Ureter (tissue), 1 donor: ENCODE results near the gene DRC3. TPM values are rescaled to one million over a fixed set of nuclear protein-coding genes. Genes with fewer than 3 reads are reported as not detected.
"Not testable (repeated sequence)": the region's sequence is repeated elsewhere in the genome, so short reads cannot be mapped to it uniquely, and the experiment has no call there.

Experiments used
- DNase-seq: peaks from one replicate; pipeline ENCODE4 v3.0.0-alpha.2; 2020; ENCODE audit warnings: low spot score
- total RNA-seq: library from RNA; stranded (reverse); gene quantifications from one replicate; pipeline ENCODE4 v1.2.4, GENCODE V29; 2023
- donor health status: DM: yes; HTN: yes; CAD: no.

DRC3 gene, protein sequence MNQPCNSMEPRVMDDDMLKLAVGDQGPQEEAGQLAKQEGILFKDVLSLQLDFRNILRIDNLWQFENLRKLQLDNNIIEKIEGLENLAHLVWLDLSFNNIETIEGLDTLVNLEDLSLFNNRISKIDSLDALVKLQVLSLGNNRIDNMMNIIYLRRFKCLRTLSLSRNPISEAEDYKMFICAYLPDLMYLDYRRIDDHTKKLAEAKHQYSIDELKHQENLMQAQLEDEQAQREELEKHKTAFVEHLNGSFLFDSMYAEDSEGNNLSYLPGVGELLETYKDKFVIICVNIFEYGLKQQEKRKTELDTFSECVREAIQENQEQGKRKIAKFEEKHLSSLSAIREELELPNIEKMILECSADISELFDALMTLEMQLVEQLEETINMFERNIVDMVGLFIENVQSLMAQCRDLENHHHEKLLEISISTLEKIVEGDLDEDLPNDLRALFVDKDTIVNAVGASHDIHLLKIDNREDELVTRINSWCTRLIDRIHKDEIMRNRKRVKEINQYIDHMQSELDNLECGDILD
- 2.0 TPM for total RNA-seq

DNA sequence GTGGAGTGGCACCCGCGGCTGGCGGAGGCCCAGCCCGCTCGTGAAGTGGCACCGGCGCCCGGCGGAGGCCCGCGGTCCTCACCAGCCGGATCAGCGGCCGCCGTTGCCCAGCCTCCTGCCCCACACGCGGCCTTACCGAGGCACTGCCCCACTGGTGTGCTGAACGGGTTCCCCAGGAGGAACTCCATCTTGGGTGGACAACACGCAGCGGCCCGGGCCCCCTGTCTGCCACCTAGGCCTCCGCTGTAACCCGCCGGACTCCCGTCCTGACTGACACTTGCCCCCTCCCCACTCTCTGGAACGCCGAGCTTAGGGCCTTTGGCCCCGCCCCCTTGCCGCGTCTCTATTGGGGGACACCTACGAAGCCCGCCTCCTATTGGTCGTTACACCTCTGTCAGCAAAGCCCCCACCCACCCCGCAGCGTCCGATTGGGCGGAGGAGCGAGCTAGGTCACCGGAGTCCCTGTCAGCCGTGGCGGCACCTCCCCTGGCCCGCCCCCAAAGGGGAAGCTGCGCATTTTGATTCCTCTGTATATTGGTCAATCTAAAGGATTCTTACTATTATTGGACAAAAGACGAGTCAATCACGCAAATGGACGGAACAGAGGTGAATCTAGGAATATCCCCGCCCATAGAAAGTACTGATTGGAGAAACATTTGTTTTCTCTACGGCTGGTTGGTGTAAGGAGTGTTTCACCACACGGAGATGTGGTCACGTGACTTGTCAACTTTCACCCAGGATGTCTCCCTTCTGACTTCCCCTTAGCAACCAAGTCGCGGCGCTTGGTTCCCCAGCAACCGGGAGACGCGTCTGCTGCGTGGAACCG lies at the start of gene DRC3, which contains the start of gene TOM1L2:
TSS of gene DRC3 (plus strand) at position 737 of the 826 bp plus-strand sequence. CDS start 4,737 bp downstream, outside the sequence.
TSS of gene TOM1L2 (minus strand) at position 275 of the 826 bp plus-strand sequence. CDS start at position 188, 87 bp downstream.
- DNase-seq: peak; percentile 100

DNA sequence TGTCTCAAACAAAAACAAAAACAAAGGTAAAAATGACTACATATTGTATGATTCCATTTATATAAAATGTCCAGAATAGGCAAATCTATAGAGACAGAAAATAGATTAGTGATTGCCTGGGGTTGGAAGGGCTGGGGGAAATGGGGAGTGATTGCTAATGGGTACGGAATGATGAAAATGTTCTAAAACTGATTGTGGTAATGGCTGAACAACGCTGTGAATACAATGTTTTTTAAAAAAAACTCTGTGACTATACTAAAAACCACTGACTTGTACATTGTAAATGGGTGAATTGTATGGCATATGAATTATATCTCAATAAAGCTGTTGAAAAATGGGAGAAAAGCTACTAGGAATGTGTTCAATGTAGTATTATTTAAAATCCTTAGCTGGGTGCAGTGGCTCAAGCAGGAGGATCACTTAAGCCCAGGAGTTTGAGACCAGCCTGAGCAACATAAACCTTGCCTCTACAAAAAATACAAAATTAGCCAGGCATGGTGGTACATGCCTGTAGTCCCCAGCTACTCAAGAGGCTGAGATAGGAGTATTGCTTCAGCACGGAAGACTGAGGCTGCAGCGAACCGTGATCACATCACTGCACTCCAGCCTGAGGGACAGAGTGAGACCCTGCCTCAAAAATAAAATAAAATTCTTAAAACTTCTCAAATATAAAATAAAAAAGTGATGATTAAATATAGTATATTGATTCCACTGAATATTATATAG lies 48.4 kb upstream of the DRC3 start:
- no peak for DNase-seq

DNA sequence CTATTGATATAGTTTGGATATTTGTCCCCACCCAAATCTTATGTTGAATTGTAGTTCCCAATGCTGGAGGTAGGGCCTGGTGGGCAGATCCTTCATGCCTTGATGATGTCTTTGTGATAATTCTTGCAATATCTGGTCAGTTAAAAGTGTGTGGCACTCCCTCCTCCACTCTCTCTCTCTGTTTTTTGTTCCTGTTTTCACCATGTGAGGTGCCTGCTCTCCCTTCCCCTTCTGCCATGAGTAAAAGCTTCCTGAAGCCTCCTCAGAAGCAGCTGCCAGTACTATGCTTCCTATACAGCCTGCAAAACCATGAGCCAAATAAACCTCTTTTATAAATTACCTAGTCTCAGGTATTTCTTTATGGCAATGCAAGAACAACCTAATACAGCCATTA lies 47.8 kb upstream of the DRC3 start:
- DNase-seq: no peak

DNA sequence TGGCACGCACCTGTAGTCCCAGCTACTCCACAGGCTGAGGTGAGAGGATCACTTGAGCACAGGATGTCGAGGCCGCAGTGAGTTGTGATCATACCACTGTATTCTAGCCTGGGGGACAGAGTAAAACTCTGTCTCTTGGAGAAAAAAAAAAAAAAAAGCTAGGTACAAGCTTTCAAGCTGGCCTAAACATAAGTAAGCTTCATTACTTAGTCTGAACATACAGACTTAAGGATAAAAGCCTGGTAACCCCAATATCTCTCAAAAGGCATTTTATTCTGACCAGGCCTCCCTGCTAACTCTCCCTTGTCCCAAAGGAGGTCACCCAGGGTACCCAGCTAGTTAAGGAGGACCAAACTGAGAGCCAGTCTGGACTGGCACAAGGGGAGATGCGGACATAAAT lies 46.6 kb upstream of the DRC3 start:
- DNase-seq: no peak

DNA sequence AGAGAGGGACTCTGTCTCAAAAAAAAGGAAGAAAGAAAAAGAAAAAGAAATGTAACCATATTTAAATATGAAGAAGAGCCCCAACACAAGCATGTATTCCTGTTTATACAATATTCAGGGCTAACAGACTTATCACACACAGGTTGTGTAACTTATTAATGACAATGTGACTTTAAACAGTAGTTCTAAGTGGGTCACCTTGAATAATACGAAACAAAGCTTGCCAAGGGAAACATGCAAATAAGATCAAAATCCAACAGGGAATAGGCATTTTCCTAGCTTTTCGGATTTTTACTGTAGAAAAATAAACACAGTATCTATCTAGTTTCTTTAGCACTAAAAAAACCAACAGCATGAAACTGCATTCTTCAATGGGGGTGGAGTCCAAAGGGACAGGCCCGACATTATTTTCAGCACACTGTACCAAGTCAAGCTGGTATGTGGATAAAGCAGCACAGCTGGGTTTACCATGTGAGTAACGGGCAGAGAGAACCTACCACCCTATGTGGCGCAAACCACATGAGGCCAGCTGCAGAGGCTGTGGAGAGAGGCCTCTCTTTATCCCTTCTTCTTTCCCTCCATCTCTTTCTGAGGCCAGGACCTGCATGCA lies 45.7 kb upstream of the DRC3 start:
- no peak for DNase-seq

DNA sequence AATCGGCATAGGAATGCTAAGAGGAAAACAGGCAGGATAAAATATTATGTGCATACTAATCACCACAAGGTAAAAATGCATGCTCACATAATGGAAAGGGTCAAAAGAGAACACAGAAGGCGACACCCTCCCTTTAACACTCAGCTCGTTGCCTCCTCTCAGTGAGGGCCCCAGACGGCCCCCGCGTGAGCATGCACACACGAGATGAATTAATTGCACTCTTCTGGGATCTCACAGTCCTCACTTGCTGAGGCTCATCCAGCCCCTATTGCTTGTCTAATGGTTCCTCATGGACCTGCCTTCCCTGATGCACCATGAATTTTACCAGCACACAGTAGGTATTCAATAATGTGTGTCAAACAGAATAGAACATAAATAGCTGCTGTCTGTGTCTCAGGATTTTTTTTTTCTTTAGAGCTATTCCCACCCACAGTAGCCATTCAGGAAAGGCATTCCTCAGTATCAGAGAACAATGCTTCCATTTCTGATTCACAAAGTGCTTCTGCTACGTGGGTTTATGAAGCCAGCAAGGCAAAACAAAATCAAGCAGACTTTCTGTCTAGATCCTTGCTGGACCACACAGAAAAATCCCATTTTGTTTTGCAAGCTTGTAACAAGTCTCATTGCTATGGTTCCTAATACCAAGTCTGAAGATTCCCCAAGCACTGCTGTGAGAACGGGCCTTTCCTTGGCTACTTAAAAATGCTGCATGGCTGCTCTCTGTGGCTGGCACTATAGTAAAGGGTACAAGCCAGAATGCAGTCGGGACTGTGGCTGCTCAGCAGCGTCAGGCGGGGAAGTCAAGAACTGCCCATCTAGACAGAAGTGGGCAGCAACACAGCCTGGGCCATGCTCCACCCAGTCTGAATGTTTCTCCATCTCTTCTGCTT lies 44.0 kb upstream of the DRC3 start:
- DNase-seq: no peak

DNA sequence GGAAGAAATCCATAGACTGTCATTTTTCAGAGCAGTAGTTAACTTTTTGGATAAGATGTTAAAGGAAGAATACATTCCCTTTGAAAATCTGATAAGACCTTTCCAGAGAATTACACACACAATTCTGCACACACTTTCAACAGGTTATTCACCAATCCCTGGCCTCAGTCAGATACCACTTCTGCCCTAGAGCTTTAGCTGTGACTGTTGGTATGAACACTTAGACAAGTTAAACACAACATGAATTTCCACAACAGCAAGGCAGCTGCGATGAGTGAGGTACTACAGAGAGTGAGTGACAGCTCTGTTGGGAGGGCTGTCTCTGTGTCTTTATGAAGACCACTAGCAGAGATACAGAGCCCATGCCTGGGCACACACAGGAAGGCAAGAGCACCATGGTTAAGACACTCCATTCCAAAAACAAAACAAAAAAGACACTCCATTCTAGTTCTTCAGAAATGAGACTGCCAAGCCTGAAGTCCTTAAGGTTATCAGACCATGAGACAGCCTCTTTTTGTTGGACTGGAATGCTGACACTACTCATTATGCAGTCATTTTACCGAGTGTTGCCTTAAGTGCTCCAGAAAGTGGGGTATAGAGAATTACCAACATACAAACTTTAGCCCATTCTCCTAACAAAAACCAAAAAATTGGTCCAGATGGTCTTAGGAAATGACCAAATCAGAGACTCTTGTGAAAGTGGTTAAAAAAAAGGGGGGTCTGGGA lies 42.8 kb upstream of the DRC3 start:
- no peak for DNase-seq

DNA sequence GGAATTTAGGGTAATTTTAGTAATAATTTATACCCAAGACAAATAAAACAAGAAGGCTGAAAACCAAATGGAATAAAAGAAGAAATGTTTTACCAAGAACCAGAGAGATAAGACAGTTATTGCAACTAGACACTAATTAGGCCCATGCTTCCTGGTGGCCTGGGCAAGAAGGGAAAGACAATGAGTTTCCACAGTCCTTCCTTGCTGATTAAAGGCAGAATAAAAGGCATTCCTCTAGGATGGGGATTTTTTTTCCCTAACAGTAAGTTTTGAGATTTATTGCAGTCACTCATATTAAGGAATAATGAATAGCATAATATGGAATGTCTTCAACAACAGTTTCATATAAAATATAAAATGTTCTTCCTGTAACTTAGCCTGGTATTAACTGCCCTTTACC lies 42.0 kb upstream of the DRC3 start:
- no peak for DNase-seq

DNA sequence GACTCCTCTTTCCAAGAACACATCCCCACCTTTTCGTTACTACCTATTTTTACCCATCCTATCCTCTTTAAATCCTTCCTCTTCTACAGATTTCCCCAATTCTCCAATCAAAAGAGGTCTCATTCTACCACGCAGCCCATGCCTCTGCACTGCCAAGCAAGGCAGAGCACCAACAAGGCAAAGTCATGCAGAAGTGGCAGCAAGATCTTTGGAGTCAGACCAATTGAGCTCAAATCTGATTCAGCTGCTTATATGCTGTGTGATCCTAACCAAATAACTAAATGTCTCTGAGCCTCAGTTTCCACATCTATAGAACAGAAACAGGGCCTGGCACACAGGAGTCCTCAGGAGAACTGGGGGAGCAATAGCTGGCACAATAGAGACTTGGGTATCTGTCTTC lies 41.5 kb upstream of the DRC3 start:
- no peak for DNase-seq

DNA sequence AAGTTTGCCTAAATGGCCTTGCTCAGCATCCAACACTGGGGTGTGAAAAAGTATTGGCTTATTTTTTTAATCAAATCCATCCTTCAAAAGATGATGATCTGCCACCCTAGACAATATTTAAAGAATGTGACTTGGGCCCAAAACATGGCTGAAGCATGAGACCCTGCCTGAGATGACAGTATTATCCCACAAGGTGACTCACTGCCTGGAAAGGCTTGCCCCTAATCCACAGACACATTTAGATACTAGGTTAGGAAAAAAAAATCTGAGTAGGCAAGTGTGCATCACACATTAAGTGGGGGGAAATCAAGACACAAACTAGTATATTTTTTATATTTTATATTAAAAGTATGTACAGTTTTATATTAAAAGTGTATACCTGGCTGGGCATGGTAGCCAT lies 38.9 kb upstream of the DRC3 start:
- no peak for DNase-seq

DNA sequence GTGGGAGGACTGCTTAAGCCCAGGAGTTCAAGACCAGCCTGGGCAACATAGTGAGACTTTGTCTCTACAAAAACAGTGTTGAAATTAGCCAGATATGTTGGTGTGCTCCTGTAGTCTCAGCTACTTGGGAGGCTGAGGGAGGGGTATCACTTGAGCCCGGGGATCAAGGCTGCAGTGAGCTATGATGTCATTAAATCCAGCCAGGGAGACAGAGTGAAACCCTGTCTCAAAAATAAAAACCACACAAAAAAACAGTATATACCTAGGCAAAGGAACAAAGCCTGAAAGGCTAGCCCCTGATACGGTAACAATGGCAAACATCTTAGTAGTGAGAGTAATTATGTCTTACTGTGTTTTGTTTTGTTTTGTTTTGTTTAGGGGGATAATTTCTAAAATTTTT lies 38.4 kb upstream of the DRC3 start:
- no peak for DNase-seq

DNA sequence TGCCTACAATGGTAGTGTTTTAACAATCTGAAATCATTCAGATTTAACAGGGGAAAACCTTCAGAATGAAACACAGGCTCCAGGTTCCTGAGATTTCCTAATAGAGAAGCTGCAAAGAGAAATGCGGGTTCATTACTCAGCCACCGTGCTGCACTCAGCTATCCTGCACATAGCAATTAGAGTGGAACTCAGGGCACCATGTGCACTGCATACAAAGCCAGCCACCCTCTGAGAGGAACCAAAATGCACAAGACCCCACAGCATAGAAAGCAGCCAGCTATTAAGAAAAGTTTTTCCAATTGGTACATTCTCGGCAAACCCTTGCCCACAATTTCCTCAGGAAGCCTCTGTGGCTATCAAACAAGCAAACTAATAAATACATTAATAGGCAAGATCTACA lies 37.9 kb upstream of the DRC3 start:
- no peak for DNase-seq

DNA sequence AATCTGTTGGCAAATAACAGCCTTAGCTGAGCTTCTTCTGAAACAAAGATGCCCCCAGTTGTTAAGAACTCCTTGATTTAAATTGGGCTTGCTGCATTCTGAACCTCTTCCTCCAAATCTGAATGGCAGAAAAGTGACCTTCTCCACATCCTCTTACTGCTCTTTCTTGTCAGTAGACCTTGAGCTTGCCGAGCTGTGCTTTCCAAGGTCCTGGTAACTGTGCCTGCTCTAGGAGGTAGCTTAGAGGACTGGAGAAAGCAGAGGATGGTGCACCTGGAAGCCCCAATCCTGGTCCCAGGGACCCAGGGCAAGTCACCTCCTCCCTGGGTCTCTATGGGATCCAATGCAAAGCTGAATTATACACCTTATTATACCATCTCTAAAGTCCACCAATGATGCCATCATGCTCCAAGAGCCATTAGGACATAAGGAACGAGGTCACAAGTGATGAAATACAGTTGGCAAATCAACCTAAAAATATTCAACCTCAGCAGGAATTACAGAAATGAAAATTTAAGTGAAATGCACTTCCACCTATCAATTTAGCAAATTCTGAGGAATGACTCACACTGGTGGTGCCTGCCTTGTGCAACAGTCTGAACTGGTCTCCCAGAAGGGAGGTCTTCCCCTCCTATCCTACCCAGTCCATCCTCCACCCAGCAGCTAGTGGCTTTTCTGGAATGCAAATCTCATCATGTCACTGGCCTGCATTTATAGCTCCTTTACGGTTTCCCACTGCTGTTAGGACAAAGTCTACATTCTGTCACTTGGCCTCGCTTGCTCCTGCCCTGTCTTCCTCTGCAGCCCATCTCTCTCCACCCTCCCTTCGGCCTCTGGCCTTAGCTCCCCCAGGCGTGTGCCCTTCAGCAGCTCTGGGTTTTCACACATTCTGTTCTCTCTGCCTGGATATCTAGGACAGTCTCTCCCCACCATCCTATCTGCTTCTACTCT lies 37.1 kb upstream of the DRC3 start:
- no peak for DNase-seq

DNA sequence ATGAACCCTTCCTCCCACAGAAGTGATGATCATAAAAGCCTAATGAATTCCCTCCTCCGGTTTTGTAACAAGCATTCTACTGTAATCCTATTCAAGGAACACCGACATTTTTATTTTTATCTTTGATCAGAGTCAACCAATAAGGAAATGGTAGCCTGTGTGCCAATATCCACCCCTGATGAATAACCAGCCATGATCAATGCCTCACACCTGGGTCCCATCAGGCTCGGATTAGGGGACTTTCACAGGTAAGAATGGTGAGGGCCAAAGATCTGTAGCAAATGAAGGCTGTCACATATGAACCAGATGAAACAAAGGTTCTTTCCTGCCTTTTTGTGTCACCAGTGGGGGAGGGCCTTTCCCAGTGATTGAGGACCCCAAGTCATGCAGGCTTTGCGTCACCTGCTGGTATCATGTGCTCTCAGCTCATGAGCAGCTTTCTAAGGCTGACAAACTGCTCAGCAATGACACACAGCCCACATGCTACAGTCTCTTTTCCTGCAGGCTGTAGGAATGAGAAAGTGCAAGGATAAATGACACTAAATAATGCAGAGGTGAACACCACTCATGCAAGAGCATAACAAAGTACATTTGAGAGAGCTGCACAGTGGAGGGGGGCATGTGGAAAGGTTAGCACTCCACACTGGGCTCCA lies 35.3 kb upstream of the DRC3 start:
- no peak for DNase-seq

DNA sequence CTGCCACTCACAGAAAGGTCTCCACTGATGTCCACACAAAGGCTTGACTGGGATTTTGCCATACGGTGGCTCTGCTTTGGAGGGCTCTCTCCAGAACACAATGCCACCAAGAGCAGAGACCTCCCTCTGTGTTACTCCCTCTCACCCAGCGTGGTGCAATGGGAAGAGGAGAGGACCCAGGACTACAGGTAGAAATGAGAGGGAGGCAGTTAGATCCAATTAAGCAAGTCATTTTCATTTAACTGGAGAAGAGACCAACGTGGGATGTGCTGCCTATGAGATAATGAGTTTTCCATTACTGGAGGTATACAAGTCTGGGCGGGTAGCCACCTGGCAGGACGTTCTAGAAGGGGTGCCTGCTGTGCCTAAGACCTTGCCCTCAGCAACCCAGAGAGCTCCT lies 34.7 kb upstream of the DRC3 start:
- DNase-seq: no peak

DNA sequence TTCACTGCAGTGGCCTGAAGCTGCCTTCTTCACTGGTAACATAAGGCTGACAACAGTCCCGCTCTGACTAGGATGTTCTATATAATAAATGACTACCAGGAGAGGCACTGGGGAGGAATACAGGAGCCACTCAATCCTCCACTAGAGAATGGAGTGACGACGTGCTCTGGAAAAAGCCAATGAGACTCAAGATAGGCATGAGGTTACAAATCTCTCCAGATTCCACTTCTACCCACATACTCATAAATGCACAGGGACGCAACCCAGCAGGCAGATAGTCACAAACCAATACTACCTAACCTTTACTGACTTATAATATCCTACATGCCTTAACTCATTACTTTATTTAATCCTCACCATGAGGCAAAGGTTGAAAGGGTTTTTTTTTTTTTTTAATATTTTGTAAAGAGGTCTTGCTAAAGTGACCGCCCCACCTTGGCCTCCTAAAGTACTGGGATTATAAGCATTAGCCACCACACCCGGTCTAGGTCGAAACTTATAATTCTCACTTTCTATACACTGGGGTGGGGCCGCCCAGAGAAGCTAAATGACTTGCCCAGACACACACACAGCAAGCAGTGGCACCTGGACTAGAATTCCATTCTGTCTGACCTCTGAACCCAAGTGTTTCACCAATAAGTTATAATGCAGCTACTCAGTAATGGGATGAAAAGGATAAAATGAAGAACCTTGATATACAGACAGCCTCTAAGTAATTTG lies 34.1 kb upstream of the DRC3 start:
- no peak for DNase-seq

DNA sequence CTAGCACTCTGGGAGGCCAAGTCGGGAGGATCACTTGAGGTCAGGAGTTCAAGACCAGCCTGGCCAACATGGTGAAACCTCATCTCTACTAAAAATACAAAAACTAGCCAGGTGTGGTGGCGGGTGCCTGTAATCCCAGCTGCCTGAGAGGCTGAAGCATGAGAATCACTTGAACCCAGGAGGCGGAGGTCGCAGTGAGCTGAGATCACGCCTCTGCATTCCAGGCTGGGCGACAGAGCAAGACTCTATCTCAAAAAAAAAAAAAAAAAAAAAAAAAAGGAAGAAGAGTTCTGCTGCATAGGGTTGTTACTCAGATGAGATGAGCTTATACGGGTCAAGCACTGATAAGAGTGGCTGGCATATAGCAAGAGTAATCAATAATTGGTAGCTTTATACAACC lies 32.7 kb upstream of the DRC3 start:
- not testable (repeated sequence) for DNase-seq
